HG03025 (cell line): Measurements from ENCODE around the gene TNNI3K.

Source experiments
- ATAC-seq: cut with Tn5 transposase; IDR thresholded peaks from one replicate; pipeline ENCODE4 v1.9.1; 2021; ENCODE audit warnings: mild to moderate bottlenecking, moderate library complexity; ENCODE audit not compliant: unreplicated experiment, low FRiP score

TNNI3K gene

DNA sequence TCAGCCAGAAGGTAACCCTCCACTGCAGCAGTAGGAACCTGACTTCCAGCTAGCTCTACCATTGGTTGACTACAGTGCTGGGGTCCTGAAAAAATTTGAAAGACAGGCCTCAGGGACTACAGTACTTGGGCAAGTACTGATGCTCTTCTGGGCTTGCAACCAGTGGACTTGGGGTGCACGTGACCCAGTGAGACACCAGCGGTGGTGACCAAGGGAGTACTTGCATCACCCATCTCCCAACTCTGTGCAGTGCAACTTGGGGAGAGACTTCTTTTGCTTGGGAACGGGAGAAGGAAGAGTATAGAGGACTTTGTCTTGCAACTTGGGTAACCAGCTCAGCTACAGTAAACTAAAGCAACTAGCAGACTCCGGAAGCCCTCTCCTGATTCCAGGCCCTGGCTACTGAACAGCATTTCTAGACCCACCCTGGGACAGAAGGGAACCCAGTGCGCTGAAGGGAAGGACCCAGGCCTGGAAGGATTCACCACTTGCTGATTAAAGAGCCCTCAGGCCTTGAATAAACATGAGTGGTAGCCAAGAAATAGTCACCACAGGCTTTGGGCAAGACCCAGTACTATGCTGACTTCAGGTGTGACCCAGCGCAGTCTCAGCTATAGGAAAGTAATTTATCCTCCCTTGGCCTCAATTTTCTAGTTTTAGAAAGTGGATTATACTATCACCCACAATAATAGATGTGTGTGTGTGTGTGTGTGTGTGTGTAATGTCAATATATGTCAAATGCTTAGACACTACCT lies 45.6 kb downstream of the TNNI3K start:
- no peak for ATAC-seq

DNA sequence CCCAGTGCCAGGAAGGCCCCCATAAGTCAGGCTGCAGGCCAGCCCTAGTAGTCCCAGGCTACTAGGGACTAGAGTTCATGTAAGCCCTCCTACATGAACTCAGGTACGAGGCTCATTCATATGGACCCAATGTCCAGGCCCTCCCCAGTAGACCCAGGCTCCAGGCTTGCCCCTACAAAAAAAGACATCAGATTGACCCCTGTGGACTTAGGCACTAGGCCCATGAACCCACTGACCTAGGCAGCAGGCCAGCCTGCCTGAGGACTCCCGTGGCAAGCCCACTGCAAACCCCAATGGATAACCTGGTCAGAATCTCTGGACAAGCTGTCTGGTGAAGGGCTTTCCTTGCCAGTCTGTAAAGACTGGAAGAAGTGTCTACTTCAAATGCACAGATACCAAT lies 51.2 kb downstream of the TNNI3K start:
- no peak for ATAC-seq

DNA sequence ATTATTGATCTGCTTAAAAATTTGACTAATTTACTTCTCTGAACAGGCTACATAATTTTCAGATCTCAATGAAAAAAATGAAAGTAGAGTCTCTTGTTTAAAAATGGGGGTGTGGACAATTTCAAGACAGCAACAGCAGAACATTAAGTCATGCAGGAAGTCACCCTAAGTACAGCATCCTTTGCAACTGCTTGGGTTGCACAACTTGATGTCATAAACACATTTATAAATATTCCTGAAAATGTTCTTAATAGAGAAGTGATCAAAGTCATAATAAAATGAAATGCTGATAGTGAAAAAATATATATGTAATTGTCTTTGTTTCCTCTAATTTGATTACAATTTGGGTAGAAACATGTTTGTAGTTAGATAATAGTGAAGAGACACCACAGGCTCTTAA lies 79.3 kb downstream of the TNNI3K start:
- no peak for ATAC-seq

DNA sequence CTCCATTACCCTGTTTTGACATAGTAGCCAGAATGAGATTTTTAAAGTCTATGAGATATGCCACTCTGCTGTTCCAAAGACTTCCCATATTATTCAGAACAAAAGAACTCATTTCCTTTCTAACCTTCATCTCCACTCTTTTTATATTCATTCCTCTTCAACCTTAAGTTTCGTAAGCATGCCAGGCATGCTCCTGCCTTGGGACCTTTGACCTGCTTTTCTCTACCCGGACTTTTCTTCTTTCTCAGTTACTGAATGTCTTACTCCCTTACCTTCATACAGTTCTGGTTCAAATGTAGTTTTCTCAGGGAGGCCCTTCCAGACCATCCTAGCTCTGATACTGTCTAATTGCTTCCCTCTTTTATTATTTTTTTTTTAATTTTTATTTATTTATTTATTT lies 81.1 kb downstream of the TNNI3K start:
- no peak for ATAC-seq

DNA sequence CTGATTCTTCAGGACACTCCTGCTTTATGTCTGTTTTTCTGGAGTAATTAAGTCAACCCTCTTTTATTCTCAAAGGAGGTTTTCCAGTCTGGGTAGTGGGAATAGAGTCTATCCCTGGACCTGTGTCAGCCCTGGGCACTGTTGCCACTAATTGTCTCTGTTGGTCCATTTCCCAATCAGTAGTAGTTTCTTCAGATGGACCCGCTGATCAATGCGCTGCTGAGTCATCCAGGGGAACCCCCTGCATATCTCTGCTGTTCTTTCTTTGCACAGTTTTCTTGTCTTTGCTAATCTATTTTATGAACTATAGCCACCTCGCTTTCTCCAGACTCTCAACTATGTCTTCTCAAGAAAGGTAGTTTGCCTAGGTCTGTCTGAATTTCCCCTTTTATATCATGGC lies 82.5 kb downstream of the TNNI3K start:
- ATAC-seq, result no peak

DNA sequence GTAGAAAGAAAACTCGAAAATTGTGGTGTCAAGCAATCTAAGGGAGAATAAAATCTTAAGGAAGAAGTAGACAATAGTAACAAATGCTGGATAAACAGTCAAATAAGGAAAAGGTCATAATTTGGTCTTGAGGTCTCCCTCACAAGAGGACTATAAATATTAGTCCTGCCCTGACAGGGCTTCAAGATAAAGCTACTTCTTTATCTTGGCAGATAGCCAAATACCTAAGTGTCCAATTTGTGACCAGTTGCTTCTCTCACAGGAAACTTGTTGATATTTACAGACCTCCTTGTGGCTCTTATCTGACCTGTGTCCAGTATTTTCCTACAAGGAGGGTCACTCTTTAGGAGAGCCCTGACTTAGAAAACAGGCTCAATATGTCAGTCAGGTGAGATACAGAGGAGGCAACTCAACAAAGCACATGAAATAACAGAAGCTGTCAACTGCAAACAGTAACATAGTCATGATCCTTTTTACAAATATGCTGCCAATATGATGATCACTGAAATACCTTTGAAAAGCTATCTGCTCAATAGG lies 88.8 kb downstream of the TNNI3K start:
- ATAC-seq, result no peak

DNA sequence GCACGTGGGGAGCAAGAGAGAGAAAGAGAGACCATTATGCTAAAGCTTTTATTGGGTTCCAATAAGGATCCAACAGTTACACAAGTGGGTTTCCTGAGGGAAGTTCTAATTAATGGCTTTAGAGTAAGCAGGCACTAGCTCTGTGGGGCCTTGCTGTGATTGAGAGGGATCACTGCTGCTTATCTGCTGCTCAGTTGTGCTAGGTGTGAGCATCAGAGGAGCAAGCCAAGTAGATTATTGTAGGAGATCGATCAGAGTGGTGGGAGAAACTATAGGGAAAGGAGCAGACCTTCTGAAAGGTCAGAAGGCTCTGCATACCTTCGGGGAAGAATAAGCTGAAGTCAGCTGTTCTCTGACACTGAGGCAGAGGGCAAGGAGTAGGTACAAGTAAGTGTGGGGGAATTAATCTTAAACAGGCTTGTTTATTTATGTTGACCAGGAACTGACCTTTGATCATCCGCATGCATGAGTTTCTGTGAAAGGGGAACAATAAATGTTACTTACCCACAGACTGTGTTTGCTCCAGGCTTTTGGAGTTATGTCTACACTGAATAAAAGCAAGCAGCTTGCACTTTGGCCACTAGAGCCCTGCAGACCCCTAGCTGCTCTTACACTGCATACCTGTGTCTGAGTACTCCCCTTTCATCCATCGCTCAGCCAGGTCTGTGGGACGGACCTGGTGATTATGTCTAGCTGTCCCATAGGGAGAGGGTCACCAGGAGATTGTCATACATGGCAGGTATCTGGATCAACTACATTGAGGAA lies 89.7 kb downstream of the TNNI3K start:
- ATAC-seq, result no peak

DNA sequence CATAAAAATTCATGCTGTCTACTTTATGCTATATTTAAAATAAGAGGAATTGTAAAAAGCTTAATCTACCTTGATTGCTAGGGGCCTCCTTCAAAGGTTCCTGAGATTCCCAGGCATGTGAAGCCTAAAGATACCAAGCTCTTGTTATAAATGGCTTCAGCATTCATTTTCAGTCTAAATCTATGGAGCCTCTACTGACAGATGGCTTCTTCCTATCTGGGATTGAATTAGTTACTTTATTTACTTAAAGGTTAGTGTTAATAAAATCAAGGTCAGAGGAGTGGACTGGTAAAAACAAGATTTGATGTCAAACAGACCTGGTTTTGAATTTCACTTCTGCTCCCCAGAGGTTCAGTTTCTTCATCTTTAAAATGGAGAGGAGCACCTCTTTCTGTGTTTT lies 93.7 kb downstream of the TNNI3K start:
- ATAC-seq, result no peak

DNA sequence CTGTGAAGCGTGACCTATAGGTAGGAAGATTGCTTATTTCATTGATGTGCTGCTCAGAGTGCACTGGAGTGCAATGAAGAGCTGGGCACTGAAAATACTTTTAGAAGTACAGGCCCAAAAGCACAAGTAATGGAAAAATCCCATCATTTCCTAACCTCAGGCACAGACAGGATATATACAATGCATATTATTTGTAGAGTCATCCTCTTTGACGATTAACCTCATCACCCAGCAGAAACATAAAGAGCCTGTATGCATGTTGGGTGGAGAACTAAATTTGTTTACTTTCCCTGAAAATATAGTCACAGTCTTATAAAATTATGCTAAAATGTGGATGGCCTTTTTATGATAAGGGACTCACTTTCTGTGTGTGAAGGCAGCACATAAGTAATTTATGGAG lies 98.1 kb downstream of the TNNI3K start:
- no peak for ATAC-seq

DNA sequence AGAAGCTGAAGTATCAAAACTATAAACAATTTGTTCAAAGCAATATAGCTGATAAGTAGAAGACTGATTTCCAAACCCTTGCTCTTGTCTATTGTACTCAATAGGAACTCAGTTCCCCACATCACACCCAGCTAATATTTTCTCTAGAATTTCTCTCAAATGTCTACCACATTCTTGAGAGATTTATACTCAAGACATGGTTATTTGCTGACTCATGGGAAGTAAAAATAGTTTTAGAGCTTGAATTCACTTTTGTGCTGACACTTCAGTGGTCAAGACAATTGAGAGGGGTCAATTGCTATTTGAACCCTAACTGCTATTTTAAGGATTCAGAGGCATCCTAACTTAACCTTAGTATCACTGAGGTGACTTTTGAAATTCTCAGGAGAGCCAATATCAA lies 99.0 kb downstream of the TNNI3K start:
- no peak for ATAC-seq

DNA sequence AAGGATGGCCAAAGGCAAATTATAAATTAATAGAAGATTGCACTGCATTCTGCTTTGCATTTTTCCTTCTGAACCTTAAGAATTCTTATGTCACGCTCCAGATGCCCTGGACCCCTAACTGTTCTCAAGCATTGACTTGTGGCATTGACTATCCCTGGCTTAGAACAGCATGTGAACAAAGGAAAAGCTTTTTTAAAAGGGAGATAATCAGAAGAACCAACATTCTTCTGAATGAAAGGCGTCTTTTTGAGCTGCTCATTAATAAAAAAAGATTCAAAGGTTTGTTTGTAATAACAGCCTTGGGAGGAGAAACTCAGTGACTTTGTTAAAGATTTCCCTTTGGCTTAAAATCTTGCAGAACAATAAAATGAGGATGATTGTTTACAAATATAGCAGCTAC lies 105.5 kb downstream of the TNNI3K start:
- ATAC-seq, result no peak

DNA sequence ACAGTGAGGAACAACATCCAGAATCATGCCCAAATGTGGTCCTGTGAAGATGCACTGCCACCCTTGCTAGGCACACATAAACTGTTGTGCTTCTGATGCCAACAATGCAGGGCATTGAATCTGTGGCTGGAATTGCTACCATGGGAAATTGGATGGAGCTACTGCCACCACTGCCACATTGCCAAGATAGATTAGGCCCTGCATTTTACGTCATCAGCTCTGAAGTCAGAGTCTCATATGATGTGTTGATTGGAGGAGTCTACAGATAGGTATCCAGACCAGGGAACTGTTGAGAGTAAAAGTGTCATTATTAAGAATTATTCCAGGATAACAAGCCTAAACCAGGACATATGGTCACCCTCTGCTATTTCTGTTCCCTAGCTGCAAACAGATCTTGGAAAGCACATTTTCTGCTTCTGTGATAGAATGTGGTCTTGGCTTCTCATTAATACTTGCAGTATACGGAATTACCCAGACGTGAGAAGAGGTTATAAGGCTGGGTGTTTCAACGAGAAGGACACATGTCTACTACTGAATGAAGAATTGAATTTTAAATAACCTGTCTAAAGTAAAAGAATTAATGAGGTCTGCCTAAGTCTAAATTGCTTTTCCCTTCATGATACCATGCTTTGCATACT lies 106.6 kb downstream of the TNNI3K start:
- no peak for ATAC-seq

DNA sequence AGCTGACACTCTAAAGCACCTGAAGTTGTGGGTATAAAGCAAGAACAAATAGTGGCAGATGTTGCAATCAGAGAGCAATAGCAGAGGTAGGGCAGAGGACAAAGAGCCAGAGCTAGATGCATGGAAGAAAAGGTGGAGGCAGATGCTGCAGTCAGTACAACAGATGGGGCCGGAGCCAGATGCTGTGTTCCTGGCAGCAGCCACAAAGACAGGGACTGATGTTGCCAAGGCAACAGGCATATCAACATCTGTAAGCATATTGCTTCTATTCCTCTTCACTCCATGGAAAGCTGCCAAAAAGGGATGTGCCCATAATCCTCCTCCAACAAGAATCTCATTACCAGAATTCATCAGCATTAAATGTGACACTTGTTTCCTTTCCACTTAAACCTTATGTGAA lies 108.0 kb downstream of the TNNI3K start:
- no peak for ATAC-seq

DNA sequence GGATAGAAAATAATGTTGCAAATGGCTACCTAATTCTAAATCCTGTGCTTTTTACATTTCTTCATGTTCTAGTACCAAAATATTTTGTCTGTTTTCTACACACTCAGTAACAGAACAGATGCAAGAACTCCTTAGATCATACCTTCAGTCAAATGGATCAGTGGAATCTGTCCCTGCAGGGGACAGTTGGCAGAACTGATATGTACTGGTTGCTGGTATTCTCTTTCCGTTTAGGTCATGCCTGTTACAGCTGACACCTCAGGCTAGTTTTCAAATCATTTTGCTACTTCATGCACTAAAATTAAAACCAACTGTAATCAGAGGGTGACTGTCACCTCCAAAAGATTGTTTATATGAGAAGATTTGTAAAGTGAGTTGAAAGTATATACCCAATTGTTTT lies 109.2 kb downstream of the TNNI3K start:
- no peak for ATAC-seq

DNA sequence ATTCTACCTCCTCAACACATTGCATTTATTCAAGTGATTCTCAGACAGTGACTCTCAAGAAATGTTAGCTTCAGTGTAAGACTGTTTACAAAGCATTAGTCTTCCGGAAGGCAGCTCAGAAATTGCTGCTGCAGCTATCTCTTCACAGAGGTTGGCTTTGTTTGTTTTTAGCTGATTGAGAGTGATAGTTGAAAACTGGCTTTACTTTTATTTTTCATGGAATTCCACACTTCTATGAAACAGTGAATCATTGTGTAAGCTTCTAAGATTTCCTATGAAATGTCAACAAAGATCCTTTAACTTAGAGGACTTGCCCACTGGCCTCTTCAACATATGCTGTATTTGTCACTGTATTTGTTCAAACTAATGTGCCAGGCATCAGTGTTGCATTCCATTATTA lies 121.3 kb downstream of the TNNI3K start:
- no peak for ATAC-seq

DNA sequence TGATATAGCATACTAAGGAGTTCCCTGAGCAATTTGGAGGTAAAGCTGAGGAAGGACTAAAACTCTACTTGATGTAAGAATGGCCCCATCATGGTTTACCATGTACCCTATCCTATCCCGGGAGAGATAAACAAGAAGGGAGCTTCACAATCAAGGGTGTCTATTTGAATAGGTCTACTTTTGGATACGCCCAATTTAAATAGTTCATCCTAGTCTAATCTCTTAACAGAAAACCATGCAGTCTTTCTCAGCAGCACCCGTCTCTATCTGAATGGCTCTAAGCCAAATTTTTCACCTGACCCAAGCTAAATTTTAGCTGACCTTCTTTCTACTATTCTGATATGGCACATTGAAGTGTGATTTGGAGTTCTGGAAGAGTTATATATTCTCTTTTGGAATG lies 122.0 kb downstream of the TNNI3K start:
- no peak for ATAC-seq

DNA sequence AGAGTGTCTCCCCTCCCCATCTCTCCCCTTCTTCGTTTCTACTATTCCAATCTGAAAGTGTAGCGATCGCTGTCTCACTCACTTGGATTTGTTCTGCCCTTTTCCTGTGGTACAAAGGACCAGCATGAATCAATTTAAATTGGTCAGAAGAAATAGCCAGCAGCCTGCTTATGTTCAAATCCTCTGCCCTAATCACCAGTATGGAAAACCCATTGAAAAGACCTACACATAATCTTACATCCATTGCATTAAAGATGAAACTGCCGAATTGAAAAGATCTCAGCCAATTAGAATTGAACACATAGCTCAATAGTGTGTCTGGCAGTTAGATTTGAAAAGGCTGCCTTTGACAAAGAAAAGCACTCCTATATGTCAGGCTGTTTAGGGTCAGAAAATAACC lies 122.6 kb downstream of the TNNI3K start:
- ATAC-seq, result no peak

DNA sequence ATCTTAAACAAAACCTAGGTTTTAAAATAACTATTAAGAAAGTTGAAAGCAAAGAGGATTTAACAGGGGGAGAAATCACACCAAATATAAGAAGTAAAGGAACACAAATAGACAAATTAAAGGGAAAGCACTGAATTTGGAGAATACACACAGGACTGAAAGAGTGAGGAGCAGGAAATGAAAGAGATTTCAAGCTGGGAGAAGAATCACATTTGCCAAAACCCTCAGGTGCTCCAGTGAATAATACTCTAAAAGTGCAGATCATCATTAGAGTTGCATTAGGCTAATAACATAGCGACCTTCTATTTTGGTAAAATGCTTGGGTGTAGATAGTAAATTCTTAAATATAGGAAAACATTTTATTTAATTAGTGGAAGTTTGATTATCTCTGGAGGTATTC lies 127.5 kb downstream of the TNNI3K start:
- no peak for ATAC-seq

DNA sequence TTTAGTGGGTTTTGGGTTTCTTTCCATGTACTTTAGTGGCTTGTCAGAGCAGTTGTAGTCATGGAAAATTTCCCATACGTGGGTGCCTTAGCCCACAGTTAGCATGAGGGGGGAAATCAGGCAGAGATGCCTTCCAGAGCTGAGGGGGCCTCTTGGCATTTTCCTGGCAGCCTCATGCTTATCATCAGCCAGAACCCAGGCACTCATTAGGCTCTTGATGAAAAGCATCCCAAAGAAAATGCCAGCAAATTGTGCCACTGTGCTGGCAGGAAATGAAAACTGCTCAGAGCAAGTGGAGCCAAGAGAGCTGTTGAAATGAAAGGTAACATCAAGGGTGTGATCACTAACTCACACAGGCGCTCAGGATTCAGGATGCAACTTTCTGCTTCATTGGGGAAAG lies 128.0 kb downstream of the TNNI3K start:
- no peak for ATAC-seq

DNA sequence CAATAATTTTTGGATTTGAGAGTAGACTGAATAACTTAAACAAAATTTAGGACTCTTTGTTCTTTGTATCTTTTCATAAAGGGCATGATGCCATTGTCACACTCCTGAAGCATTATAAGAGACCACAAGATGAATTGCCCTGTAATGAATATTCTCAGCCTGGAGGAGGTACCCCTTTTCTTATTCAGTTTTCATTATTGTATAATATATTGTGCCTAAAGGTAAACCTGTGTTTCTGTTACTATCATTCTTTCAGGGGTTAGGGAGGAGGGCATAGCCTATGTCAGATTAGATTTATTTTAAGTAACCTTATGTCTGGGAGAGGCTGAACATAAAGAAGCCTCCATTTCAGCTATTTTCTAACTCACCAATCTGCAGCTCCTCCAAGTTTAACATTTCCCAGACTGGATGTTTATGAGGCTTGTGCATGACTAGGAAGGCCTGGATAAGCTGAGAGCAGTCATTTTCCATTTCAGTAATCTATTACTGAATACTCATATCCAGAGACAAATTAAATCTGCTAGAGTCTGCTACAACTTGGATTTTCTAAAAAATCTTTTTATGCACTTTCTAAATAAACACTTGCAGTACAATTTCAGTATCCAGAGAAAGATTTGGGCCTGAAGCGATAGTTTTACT lies 132.1 kb downstream of the TNNI3K start:
- no peak for ATAC-seq

DNA sequence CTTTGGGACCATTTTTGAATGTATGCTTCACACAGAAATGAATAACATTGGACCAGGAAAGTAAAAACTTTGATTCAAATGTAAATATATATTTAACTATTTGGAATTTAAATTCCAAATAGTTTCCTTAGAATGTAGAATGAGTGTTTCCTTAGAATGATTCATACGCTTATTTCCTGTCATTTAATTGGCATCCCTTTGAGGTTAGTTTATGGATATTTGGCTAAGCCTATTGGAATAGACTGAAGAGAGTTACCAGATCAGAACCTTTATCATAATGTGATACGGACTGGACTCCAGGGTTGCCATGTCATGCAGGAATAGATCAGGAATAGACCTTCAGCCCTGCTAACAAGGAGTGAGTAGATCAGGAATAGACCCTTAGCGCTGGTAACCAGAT lies 133.1 kb downstream of the TNNI3K start:
- no peak for ATAC-seq
